Epidermal melanocyte (primary cell): ENCODE data around the gene SAMD4B.
"Not testable (repeated sequence)": the region's sequence is repeated elsewhere in the genome, so short reads cannot be mapped to it uniquely, and the experiment has no call there.

Experiments
- DNase-seq: peaks from one replicate; pipeline ENCODE4 v3.0.0; 2011; ENCODE audit warnings: low spot score; ENCODE audit not compliant: insufficient read length

SAMD4B gene

DNA sequence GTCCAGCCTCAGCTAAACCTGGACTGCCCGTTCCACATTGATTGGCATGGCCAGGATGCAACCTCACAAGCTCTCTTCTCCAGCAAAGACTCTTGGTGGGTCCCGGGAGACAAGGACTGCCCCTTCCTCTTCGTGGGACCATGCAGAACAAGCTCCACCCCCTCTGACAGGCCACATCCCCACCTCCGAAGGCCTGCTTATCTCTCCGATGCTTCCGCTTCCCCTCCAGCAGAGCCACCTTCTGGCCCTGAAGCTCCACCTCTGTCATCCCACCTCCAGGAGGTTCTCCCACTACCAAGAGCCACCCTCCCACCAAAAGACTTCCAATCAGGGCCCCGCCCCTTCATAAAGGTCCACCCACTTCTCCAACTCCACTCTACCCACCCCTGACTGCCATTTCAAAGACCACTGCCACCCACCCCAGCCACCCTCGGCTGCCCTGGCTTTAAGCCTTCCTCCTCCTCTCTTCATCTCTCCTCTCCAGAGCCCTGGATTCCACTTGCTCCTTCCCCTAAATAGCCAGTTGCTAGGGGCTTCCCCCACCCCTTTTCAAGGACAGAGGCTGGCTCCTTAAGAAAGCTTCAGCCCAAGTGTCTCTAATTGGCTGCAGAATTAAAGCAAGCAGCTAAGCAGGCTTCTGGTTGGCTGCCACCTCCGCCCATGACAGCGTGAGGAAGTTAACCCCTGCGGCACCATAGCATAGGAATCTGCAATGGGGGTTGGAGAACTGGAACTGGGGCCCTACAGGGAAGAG is 31.5 kb upstream of the SAMD4B start:
- no peak for DNase-seq

DNA sequence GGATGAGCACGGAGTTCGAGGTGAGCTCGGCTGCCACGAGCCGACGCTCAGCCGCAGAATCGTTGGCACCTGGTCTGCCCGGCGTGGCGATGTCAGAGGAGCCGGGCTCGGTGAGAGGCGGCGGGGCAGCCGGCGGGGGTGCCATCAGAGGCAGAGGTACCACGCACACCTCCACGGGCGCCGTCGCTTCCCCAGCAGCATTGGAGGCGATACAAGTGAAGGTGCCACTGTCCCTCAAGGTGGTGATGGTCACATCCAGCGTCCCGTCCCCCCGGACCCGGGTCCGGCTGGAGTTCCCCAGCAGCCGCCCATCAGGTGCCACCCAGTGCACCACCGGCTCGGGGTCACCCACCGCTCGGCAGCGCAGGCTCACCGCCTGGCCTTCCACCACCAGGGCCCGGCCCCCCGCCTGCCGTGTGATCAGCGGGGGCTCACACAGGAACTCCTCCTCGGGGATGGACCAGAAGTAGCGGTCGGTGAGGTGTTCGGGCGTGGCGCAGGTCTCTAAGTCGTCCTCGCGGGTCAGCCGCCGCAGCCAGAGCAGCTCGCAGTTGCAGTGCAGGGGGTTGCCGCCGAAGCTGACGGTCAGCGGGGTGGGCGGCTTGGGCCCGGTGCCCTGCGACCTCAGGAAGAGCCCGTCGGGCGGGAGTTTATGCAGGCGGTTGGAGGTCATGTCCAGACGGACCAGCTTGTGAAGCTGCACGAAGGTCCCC is 28.0 kb upstream of the SAMD4B start:
- DNase-seq: no peak

DNA sequence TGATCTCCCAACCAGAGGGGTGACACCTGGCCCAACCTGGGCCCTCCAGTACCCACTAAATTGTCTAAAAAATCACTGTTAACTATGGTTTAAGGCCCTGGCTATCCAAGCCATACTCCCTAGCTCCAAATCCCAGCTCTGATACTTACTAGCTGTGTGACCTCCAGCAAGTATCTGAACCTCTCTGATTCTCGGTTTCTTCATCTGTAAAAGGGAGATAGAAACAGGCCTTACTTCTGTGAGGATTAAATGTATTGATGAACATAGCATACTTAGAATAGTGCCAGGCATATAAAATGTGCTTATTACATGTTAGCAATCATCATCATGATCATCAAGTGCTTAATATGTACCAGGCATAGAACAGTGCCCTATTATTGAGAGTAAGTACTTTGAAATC is 26.3 kb upstream of the SAMD4B start:
- no peak for DNase-seq

DNA sequence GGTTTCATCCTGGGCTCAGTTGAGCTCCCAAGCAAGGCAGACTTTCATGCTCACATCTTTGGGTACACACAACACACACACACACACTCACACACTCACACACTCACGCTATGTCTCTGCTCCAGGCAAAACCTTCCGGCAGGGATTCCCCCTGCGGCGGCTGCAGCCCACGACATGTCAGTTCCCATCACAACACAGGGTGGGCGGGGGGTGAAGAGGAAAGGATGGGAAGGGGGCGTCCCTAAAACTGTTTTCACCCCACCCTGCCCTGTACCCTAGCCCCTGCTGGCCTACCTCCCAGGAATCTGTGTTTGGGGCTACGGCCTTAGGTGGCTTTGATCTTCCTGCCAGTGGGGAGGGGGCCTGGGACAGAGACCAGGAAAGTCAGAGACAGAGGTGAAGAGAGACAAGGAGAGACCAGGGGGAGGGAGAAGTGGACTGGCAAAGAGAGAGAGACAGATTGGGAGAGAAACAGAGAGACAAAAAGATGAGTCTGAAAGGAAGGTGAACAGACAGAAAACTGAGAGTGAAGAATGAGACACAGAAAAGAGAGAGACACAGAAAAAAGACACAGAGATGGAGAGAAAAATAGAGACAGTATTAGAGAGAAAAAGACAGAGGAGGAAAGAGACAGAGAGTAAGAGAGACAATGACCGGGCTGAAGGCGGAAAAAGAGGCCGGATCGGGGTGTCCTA is 25.4 kb upstream of the SAMD4B start:
- DNase-seq: no peak

DNA sequence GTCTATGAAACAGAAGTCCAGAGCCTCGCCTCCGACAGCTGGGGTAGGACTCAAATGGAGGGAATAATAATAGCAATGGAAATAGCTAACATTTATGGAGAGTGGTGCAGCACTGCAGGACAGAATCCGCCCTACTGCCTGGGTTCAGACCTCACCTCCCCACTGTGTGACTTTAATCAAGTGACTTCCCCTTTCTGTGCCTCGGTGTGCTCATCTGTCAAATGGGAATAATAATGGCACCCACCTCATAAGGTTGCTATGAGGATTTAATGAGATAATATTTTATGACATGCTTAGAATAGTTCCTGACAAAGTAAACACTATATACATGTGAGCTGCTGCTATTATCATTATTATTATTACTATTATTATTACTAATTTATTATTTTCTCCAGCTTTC is 24.7 kb upstream of the SAMD4B start:
- no peak for DNase-seq

DNA sequence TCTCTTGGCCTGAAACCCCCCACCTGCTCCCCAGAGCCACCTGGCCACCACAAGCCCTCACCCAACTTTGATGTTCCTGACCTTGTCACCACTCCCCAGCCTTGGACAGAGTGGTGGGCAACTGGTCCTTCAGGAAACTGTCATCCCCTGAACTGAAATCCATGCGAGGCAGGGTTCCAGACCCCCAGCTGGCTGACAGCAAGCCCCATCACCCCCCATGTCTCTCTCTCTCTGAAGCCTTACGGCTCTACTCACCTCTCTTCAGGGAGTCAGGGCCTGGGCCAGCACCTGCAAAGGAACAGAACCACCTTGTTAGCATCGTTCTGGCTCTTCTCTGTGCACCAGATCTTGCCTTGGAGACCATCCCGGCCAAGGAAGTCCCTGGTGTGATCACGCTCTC is 24.1 kb upstream of the SAMD4B start:
- no peak for DNase-seq

DNA sequence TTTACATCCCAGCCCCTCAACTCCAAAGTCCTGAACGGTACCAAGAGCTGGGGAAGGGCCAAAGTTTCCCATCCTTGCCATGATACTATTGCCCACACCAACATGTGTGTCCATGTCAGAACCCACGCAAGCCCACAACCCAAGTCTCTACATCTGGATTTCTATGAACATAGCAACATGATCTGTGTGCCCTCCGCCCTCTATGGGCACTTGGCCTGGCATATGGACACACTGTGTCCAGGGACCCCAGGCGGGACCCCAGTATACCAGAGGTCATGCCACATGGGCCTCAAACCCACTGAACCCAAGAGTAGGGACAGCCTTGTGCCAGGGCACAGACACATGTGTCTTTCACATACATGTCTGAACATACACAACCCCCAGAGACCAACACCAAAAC is 23.5 kb upstream of the SAMD4B start:
- no peak for DNase-seq

DNA sequence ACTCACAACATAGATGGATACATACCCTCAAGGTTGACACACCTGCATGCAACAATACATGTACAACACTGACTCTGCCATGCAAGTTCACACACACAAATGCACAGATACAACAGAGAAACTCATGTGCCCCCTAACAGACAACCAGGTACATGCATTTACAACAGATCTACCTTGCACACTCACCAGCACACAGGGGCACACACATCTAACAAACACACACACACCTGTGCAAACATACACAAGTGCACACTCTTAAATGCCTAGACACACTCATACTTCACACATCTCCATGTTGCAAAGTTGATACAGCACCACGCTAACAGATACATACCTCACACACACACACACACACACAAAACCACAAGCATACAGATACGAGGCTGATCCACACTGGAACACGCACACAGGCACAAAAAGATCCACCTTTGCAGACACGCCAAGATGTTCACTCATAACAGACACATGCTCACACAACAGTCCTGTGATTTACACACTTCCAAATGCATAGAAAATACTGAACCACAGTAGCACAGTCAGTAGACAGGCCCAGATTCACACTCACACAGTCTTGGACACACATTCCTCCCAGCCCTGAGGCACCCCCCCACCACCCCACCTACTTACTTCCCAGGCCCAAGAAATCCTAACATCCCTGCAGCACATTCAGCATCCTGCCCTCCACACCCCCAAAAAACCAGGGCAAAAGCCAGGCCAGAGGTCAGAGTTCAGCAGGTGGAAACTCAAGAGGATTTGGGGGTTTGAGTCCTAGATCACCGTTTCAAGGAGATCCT is 22.9 kb upstream of the SAMD4B start:
- no peak for DNase-seq

DNA sequence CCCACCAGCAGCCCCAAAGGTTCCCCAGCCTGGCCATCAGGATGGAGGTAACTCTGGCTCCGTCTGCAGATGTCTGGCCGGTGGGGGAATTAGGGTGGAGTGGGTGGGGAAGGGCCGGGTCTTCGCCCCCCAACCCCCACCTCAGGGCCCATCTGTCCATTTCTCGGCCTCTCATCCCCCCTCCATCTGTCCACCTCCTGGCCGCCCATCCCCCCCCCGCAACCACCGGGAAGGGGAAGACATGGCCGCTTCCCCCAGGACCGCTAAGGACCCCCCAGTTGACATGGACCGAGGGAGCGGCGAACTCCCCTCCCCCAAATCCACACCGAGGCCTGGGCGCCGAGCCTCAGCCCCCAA is 22.4 kb upstream of the SAMD4B start:
- no peak for DNase-seq

DNA sequence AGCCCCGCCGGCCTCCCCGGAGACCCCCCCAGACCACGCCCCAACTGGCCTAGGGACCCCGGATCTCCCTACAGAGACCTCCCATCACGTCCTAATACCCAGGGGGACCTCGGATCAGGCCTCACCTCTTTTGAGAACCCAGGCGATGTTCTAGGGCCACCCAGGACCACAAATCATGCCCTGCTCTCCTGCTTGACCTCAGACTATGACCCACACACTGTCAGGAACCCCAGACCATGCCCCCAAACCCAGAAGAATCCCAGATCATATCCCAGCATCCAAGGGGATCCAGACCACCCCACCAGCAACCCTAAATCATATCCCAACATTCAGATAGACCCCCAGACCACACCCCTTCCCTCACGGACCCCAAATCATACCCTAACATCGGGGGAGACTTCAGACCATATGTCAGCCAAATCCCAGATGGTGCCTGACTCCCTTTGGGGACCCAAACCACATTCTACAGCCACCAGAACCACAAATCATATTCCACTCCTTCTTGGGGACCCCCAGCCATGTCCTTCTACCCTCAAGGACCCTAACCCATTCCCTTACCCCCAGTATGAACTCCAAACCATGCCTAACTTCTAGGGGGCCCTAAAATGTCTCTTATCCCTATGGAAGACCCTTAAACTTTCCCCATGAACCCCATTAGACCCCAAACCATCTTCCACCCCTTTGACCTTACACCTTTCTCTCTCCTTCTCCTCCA is 20.9 kb upstream of the SAMD4B start:
- DNase-seq: no peak

DNA sequence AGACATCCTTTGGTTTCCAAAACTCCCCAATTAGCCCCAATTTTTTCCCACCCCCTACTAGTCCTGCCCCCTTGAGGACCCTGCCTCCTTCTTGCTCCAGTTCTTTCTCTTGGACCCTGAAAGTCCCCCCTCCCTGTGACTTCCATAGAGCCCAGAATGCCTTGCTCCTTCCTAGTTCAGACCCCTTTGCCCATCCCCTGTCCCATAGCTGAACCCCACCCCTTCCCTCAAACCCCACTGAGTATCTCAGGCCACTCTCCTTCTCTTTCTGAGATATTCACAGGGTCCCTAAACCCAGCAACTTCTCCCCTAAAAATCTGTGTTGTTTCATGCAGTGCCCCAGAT is 20.4 kb upstream of the SAMD4B start:
- no peak for DNase-seq

DNA sequence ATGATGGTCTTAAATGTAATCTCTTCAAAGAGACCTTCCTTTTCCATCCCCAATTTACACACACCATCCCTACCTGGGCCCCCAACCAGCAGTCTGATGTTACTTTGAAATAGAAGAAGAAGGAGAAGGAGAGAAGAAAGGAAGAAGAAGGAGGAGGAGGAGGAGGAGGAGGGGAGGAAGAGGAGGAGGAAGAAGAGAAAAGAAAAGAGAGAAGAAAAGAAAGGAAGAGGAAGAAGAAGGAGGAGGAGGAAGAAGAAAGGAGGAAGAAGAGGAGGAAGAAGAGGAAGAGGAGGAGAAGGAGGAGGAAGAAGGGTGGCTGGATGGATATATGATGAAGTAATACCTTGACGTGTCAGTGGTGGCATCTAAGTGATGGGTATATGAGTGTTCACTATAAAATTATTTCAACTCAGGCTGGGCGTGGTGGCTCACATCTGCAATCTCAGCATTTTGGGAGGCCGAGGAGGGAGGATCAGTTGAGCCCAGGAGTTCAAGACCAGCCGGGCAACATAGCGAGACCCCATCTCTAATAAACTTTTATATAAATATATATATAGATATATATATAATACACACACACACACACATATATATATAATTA is 17.9 kb upstream of the SAMD4B start:
- no peak for DNase-seq

DNA sequence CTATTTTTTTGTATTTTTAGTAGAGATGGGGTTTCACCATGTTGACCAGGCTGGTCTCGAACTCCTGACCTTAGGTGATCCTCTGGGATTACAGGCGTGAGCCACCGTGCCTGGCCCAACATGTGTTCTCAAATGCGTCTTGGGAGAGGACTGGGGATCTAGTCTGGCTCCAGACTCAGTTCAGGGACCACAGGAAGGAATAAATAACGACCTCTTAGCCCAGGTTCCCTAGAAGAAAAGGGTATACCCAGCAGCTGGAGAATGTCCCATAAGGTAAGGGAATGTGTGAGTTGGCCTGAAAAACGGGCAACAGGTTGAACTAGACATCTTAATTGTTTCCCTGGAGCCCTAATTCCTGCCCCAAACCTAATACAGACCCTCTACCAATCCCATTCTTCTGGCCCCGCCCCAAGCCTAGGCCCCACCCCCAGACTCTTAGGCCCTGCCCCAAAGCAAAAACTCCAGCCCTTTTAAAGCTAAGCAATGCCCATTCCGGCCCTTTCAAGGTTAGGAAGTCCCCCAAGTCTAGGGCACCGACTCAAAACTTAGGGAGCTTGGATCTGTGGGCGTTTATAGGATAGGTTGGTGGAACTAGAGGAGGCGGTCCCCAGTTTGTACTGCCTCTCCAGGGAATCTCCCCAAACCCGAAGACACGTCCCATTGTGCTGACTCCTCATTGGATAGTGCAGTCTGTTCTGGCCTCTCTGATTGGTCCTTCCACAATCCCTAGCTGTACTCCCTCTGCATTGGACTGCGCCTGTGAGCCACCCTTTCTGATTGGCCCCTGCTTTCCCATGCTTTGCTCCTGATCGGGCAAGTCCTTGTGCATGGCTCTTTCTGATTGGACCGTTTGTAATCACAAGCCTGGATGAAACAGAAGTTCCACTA is 16.2 kb upstream of the SAMD4B start:
- no peak for DNase-seq

DNA sequence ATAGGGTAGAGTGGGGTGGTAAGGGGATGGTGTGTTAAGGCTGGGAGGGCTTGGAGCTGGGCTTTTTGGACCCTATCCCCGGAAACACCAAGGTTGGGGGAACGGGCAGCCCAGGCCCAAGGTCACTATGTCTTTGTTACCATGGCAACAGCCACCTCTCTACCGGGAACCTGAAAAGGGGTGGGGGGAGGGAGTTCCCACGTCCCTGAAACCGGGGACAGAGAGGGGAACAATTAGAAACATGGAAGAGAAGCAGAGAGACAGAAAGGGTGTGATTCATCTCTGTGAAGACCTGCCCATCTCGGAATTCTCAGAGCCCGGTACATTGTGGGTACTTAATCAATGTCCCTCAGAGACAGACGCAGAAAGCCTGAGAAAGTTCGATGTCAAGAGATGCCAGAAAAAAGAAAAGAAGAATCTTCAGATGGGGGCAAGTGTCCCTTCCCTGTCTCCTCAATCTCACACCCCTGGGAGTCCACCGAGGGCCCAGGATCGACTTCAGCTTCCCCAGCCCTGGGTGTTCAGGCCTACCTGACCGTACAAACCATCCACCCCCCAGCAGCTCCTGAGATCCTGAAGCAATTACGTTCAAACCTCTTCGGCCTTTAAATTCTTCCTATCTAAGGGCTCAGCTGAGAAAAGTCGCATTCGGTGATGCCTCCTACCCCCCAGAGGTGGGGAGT is 14.7 kb upstream of the SAMD4B start:
- no peak for DNase-seq

DNA sequence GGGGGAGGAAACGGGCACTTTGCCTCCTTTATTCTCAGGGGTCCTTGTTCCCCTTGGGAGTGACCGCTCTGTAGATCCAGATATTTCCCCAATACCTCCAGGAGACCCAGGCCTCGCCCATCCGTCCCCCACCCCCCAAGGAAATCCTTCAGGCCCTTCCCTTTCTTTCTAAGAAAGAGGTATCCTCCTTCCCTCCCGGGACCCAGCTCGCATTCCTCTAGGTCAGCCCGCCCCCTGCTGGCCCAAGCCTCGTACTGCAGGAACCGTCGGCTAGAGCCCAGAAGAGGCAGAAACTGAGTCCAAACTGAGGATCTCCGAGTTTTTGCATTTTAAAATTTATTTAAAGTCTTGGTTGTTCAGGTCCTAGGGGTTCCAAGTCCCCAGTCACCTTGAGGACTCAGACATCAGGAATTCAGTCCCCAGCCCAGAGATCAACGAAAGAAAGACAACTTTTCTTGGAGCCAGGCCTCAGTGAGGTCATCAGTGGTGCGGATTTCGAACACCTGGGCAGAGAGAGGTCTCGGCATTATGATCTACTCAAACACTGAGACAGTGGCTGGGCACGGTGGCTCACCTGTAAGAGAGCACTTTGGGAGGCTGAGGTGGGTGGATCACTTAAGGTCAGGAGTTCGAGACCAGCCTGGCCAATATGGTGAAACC is 14.0 kb upstream of the SAMD4B start:
- peak; percentile 96 for DNase-seq

DNA sequence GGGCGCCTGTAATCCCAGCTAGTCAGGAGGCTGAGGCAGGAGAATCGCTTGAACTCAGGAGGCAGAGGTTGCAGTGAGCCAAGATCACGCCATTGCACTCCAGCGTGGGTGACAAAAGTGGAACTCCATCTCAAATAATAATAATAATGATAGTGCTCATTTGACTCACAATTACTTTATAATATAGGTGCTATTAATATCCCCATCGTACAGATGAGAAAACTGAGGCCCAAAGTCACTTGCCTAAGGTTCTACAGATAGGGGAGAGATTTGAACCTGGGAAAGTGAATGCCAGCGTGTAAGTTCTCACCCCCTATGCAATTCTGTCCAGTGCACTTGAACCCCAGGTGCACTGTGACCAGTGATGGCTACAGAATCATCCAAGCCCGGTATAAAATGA is 12.3 kb upstream of the SAMD4B start:
- DNase-seq: no peak

DNA sequence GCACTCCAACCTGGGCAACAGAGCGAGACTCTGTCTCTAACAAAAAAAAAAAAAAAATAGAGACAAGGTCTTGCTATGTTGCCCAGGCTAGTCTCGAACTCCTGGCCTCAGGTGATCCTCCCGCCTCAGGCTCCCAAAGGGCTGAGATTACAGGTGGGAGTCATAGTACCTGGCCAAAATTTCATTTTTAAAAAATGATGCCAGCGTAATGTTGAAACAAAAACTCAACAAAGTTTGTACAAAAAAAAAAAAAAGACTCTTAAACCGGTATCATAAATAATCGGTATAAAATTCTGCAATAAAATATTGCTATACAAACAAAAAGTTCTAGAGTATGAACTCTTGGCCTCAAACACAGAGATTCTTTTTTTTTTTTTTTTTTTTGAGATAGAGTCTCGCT is 9.9 kb upstream of the SAMD4B start:
- DNase-seq: no peak

DNA sequence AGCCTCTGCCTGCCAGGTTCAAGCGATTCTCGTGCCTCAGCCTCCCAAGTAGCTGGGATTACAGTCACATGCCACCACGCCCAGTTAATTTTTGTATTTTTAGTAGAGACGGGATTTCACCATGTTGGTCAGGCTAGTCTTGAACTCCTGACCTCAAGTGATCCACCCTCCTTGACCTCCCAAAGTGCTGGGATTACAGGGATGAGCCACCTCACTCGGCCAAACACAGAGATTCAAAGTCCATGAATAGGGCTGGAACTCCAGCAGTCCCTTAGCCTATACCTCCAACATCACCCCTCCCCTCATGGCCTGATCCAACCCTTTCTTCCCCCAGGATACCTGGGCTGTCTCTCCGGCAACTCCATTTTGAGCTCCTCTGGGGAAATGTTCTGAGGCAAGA is 9.5 kb upstream of the SAMD4B start:
- not testable (repeated sequence) for DNase-seq

DNA sequence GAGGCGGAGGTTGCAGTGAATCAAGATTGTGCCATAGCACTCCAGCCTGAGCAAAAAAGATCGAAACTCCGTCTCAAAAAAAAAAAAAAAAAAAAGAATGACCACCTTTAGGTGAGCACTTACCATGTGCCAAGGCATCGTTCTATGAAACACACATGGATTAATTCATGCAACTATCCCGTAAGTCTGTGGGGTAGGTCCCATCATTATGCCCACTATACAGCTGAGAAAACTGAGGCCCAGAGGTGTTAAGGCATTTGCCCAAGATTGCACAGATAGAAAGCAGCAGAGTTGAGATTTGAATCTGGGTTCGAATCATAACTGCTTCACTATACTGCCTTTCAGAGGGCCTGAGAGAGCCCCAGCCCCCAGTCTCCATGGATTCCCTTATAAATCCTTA is 8.7 kb upstream of the SAMD4B start:
- no peak for DNase-seq
